Endothelial cell of umbilical vein (primary cell): ENCODE results near the gene MARK4. TPM values are rescaled to one million over a fixed set of nuclear protein-coding genes. Genes with fewer than 3 reads are reported as not detected.

Source experiments
- BruUV-seq: library from RNA; stranded (reverse); fragments of 400-500 nt; replicated peaks from 2 replicates; lab custom pipeline; 2021; lab: Mats Ljungman, UMichigan
- CTCF ChIA-PET: fragments of 300-600, 350-600 bp; sonication (Branson Sonifier 250); formaldehyde crosslinking; loops from one replicate; lab custom pipeline; 2021; ENCODE audit warnings: antibody characterized with exemption, inconsistent platforms; lab: Charles Lee
- POLR2A ChIA-PET: fragments of 300-600, 350-600 bp; sonication (Branson Sonifier 250); formaldehyde crosslinking; loops from one replicate; lab custom pipeline; 2021; ENCODE audit warnings: antibody characterized with exemption, inconsistent platforms; lab: Charles Lee
- DNase-seq: peaks from one replicate; pipeline ENCODE4 v3.0.0-alpha.2; 2011; ENCODE audit warnings: low read depth, low spot score
- FAIRE-seq: peaks from 2 replicates; lab custom pipeline; 2011; peaks lifted over from hg19 to GRCh38; lab: Jason Lieb, UNC
- H2AFZ ChIP-seq: 2 replicates; pipeline ENCODE4 v1.6.0; 2012; ENCODE audit warnings: low read depth, low read length, control low read depth, inconsistent platforms
- H3K27ac ChIP-seq: 2 replicates; pipeline ENCODE4 v1.5.1; 2011; ENCODE audit warnings: low read depth, mild to moderate bottlenecking, control low read depth, low read length, moderate library complexity; ENCODE audit not compliant: insufficient read depth
- H3K27me3 ChIP-seq, 2 experiments: 2 replicates each; pipeline versions ENCODE4 v1.6.0 to v1.6.1; 2011; ENCODE audit warnings: low read length in 2 of 2, mixed read lengths in 1 of 2; ENCODE audit not compliant: control insufficient read depth in 2 of 2, insufficient read depth in 2 of 2
- H3K36me3 ChIP-seq, 2 experiments: 2 replicates in 1 of 2; 3 replicates in 1 of 2; pipeline ENCODE4 v1.5.1; 2011; ENCODE audit warnings: low read length in 2 of 2, mild to moderate bottlenecking in 1 of 2, moderate library complexity in 1 of 2; ENCODE audit not compliant: control insufficient read depth in 2 of 2, insufficient read depth in 2 of 2; ENCODE audit errors: extremely low read depth in 1 of 2
- H3K4me1 ChIP-seq: 3 replicates; pipeline ENCODE4 v1.5.1; 2011; ENCODE audit warnings: mild to moderate bottlenecking, low read length; ENCODE audit not compliant: control insufficient read depth, insufficient read depth; ENCODE audit errors: extremely low read depth
- H3K4me2 ChIP-seq: 2 replicates; pipeline ENCODE4 v1.6.1; 2011; ENCODE audit warnings: low read length, control low read depth, mixed read lengths; ENCODE audit not compliant: insufficient read depth
- H3K4me3 ChIP-seq, 3 experiments: fragments of 200-600 bp in 1 of 3; sonication (generic), shearing (Covaris generic) in 1 of 3; replicated peaks in 1 of 3; 2 replicates each; pipeline ENCODE4 v1.5.1; 2011 to 2016; ENCODE audit warnings: control low read depth in 3 of 3, low read length in 3 of 3, mild to moderate bottlenecking in 2 of 3, inconsistent platforms in 1 of 3, low read depth in 1 of 3, moderate library complexity in 1 of 3; ENCODE audit not compliant: insufficient read depth in 1 of 3
- H3K79me2 ChIP-seq: 2 replicates; pipeline ENCODE4 v1.6.0; 2012; ENCODE audit warnings: low read length, inconsistent platforms; ENCODE audit not compliant: control insufficient read depth, insufficient read depth
- H3K9ac ChIP-seq: replicated peaks from 2 replicates; pipeline ENCODE3; 2011; ENCODE audit warnings: low read length, control low read depth; ENCODE audit not compliant: insufficient read depth; ENCODE audit errors: extremely low read depth
- H3K9me1 ChIP-seq: replicated peaks from 3 replicates; pipeline ENCODE4 v1.6.0; 2011; ENCODE audit warnings: mild to moderate bottlenecking, low read length; ENCODE audit not compliant: control insufficient read depth, insufficient read depth; ENCODE audit errors: extremely low read depth
- H3K9me3 ChIP-seq: replicated peaks from 2 replicates; pipeline ENCODE4 v1.5.1; 2012; ENCODE audit warnings: low read length, inconsistent platforms; ENCODE audit not compliant: control insufficient read depth, insufficient read depth
- H4K20me1 ChIP-seq: replicated peaks from 2 replicates; pipeline ENCODE3; 2011; ENCODE audit warnings: mild to moderate bottlenecking, low read length; ENCODE audit not compliant: control insufficient read depth, insufficient read depth; ENCODE audit errors: extremely low read depth
- CTCF ChIP-seq, 2 donors: IDR thresholded peaks; 1 replicate in 1 of 2; 2 replicates in 1 of 2; pipeline ENCODE4 v1.5.1; 2011; ENCODE audit warnings: low read length in 2 of 2, mild to moderate bottlenecking in 2 of 2, moderate library complexity in 2 of 2, control low read depth in 1 of 2, inconsistent platforms in 1 of 2, low read depth in 1 of 2; ENCODE audit not compliant: insufficient read depth in 1 of 2; ENCODE audit errors: extremely low read depth in 1 of 2
- EZH2 ChIP-seq: IDR thresholded peaks from 2 replicates; pipeline ENCODE4 v1.6.1; 2012; ENCODE audit warnings: borderline replicate concordance, low read depth, mild to moderate bottlenecking, moderate library complexity, low read length, inconsistent platforms; ENCODE audit not compliant: severe bottlenecking
- FOS ChIP-seq: IDR thresholded peaks from 2 replicates; pipeline ENCODE4 v1.6.1; 2011; ENCODE audit warnings: mild to moderate bottlenecking, low read length, moderate library complexity, borderline replicate concordance; ENCODE audit not compliant: insufficient read depth
- GATA2 ChIP-seq: IDR thresholded peaks from 2 replicates; pipeline ENCODE4 v1.7.0; 2011; ENCODE audit warnings: low read depth, mild to moderate bottlenecking, moderate library complexity, mixed read lengths, low read length; ENCODE audit not compliant: insufficient read length, insufficient read depth
- JUN ChIP-seq: IDR thresholded peaks from 2 replicates; pipeline ENCODE4 v1.6.1; 2011; ENCODE audit warnings: borderline replicate concordance, low read depth; ENCODE audit not compliant: insufficient read length, insufficient read depth
- MAX ChIP-seq: IDR thresholded peaks from 2 replicates; pipeline ENCODE4 v1.6.1; 2011; ENCODE audit not compliant: insufficient read depth, insufficient read length
- MYC ChIP-seq: IDR thresholded peaks from one replicate; pipeline ENCODE4 v1.6.1; 2011; ENCODE audit warnings: mild to moderate bottlenecking, low read depth, low read length
- POLR2A ChIP-seq: IDR thresholded peaks from 2 replicates; pipeline ENCODE4 v1.6.1; 2012; ENCODE audit warnings: low read depth, mild to moderate bottlenecking, control low read depth, low read length
- POLR2AphosphoS5 ChIP-seq: IDR thresholded peaks from 2 replicates; pipeline ENCODE4 v1.6.1; 2012; ENCODE audit warnings: low read depth, mild to moderate bottlenecking, control low read depth, low read length, moderate library complexity; ENCODE audit not compliant: insufficient read depth
- dilution Hi-C: fragments of 300-500 bp; cut with MboI; formaldehyde crosslinking; loops from one replicate; pipeline ENCODE4 v1.15.0; 2019; ENCODE audit warnings: low sequenced_read_pairs; ENCODE audit not compliant: extremely low pct_ligation_motif_present
- intact Hi-C: fragments of 100-400 bp; cut with micrococcal nuclease; formaldehyde crosslinking; loops from one replicate; pipeline ENCODE4 v1.10.0; 2022
- polyA plus RNA-seq, 4 experiments: library from polyadenylated mRNA; depleted of rRNA in 3 of 4; stranded (reverse) in 3 of 4; unstranded in 1 of 4; fragments of >200 nt; gene quantifications; 2 replicates each; pipeline versions ENCODE4 v1.2.1 to v1.2.3, GENCODE V29; 2011 to 2012; ENCODE audit warnings: missing spikeins in 1 of 4
- total RNA-seq: library from RNA; stranded (reverse); gene quantifications from 2 replicates; pipeline ENCODE4 v1.2.3, GENCODE V29; 2021

The MARK4 gene
- total and polyA plus RNA-seq, 2 donors (not counting 3 experiments of a cell fraction or from before 2014, with no cell fraction given) = 13.9 to 51.6 TPM

- no peak for TF ChIP-seq MAX
- TF ChIP-seq POLR2A = no peak
- TF ChIP-seq GATA2 = no peak
- no peak for TF ChIP-seq JUN
- TF ChIP-seq CTCF (IDR thresholded peaks at IDR 0.05; ENCODE audit: extremely low read depth in 1 of 2, insufficient read depth in 1 of 2, low read depth in 1 of 2, low read length in 2 of 2) = no peak
- no peak for TF ChIP-seq POLR2AphosphoS5
- TF ChIP-seq MYC = no peak
- no peak for TF ChIP-seq EZH2
- TF ChIP-seq FOS = no peak
- ChIA-PET POLR2A (no interaction called here), CTCF (interaction anchor here (0.8 kb wide), 1 partner anchor 96 kb away, joined by 3 read pairs; no protein-coding TSS in a partner anchor)
- no peak overlapping the region for H2AFZ ChIP-seq
- intact Hi-C loops = no loop called here
- H3K79me2 ChIP-seq = no peaks in the 10 kb centered on the region
- FAIRE-seq (no peak), DNase-seq (no peak)
- H3K4me3 ChIP-seq = no peak overlapping the region
- no peaks in the 10 kb centered on the region for H3K4me1 ChIP-seq
- no peak overlapping the region for H3K9ac ChIP-seq
- H3K9me3 ChIP-seq = no peaks in the 10 kb centered on the region
- H3K27me3 ChIP-seq = no peaks in the 10 kb centered on the region
- dilution Hi-C loops = no loop called here
- H3K27ac ChIP-seq = no peak overlapping the region
- no peaks in the 10 kb centered on the region for H3K9me1 ChIP-seq
- no peaks in the 10 kb centered on the region for H4K20me1 ChIP-seq
- no TSS peak for BruUV-seq
- H3K4me2 ChIP-seq = no peak overlapping the region
- peaks cover 0 to 14% of the 10 kb centered on the region in 2 experiments for H3K36me3 ChIP-seq
Observed at GRCh38 chr19:45296355-45296754, 45.3 kb downstream of the MARK4 start.
